ENCODE measurements around the gene ZNF365. TPM values are rescaled to one million over a fixed set of nuclear protein-coding genes. Genes with fewer than 3 reads are reported as not detected.
A peak's percentile ranks its signal among the peaks of the same experiment; 100 is the strongest.

Gene ZNF365
- total RNA-seq, 1 experiment from 2014 or later: 0.59 TPM

DNA sequence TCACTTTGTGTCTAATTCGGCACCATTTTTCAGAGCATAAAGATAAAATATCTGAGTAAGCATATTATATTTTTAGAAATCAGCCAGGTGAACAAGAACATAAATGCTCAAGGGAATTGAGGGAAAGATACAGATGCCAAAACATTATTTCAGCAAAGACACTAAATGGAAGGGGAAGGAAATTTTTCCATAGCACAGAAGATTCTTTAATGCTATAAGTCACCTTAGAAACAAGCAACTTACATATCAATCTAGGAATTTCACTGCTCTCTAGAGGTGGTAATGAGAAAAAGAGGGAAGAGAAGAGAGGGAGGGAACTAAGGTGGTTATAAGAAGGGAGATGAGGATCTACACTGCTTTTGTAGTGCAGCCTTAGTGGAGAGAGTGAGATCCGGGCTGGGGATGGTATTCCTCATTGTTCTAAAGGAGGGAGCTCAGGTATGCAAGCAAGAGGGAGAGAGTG, 20.4 kb downstream of the ZNF365 start:
- Mint-ChIP-seq H3K4me1 (peaks cover 8% of the 10 kb centered on the region; the same call in 1 of the 2 replicates), H3K27me3 (ENCODE audit: low read depth) (no peaks in the 10 kb centered on the region), H3K4me3 (no peak overlapping the region), H3K36me3 (no peaks in the 10 kb centered on the region), H3K27ac (no peak overlapping the region), H3K9me3 (peaks cover 9% of the 10 kb centered on the region; the same call in 1 of the 2 replicates)
- ChIA-PET CTCF (no interaction called here), POLR2A (no interaction called here)
- TF ChIP-seq, protein P1, sequence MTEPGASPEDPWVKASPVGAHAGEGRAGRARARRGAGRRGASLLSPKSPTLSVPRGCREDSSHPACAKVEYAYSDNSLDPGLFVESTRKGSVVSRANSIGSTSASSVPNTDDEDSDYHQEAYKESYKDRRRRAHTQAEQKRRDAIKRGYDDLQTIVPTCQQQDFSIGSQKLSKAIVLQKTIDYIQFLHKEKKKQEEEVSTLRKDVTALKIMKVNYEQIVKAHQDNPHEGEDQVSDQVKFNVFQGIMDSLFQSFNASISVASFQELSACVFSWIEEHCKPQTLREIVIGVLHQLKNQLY (CRISPR knock-in tag; IDR thresholded peaks at IDR 0.05): no peak
- TF ChIP-seq, protein P2, sequence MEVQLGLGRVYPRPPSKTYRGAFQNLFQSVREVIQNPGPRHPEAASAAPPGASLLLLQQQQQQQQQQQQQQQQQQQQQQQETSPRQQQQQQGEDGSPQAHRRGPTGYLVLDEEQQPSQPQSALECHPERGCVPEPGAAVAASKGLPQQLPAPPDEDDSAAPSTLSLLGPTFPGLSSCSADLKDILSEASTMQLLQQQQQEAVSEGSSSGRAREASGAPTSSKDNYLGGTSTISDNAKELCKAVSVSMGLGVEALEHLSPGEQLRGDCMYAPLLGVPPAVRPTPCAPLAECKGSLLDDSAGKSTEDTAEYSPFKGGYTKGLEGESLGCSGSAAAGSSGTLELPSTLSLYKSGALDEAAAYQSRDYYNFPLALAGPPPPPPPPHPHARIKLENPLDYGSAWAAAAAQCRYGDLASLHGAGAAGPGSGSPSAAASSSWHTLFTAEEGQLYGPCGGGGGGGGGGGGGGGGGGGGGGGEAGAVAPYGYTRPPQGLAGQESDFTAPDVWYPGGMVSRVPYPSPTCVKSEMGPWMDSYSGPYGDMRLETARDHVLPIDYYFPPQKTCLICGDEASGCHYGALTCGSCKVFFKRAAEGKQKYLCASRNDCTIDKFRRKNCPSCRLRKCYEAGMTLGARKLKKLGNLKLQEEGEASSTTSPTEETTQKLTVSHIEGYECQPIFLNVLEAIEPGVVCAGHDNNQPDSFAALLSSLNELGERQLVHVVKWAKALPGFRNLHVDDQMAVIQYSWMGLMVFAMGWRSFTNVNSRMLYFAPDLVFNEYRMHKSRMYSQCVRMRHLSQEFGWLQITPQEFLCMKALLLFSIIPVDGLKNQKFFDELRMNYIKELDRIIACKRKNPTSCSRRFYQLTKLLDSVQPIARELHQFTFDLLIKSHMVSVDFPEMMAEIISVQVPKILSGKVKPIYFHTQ (CRISPR knock-in tag; IDR thresholded peaks at IDR 0.05): no peak
- no peak for TF ChIP-seq PRRX2 (CRISPR knock-in tag; IDR thresholded peaks at IDR 0.05)
- TF ChIP-seq JUN (CRISPR knock-in tag; IDR thresholded peaks at IDR 0.05): no peak
- no peak for TF ChIP-seq TEAD1 (CRISPR knock-in tag; IDR thresholded peaks at IDR 0.05)
- TF ChIP-seq, protein P3, sequence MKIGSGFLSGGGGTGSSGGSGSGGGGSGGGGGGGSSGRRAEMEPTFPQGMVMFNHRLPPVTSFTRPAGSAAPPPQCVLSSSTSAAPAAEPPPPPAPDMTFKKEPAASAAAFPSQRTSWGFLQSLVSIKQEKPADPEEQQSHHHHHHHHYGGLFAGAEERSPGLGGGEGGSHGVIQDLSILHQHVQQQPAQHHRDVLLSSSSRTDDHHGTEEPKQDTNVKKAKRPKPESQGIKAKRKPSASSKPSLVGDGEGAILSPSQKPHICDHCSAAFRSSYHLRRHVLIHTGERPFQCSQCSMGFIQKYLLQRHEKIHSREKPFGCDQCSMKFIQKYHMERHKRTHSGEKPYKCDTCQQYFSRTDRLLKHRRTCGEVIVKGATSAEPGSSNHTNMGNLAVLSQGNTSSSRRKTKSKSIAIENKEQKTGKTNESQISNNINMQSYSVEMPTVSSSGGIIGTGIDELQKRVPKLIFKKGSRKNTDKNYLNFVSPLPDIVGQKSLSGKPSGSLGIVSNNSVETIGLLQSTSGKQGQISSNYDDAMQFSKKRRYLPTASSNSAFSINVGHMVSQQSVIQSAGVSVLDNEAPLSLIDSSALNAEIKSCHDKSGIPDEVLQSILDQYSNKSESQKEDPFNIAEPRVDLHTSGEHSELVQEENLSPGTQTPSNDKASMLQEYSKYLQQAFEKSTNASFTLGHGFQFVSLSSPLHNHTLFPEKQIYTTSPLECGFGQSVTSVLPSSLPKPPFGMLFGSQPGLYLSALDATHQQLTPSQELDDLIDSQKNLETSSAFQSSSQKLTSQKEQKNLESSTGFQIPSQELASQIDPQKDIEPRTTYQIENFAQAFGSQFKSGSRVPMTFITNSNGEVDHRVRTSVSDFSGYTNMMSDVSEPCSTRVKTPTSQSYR (CRISPR knock-in tag; IDR thresholded peaks at IDR 0.05): no peak
- no peak for TF ChIP-seq ARID4B (CRISPR knock-in tag; IDR thresholded peaks at IDR 0.05; ENCODE audit: borderline replicate concordance)
- no peak for TF ChIP-seq GTF2I (CRISPR knock-in tag; conservative IDR thresholded peaks at IDR 0.05)
- TF ChIP-seq OVOL2 (CRISPR knock-in tag; IDR thresholded peaks at IDR 0.05; ENCODE audit: borderline replicate concordance): no peak
- DNase-seq (ENCODE audit: low spot score) (no peak), ATAC-seq (peak; percentile 88)

- ChIA-PET CTCF (no interaction called here), POLR2A (no interaction called here)
- Mint-ChIP-seq H3K9me3 (peaks cover 9% of the 10 kb centered on the region; the same call in 1 of the 2 replicates), H3K4me1 (peaks cover 8% of the 10 kb centered on the region; the same call in 1 of the 2 replicates), H3K27ac (no peak overlapping the region), H3K4me3 (no peak overlapping the region), H3K36me3 (no peaks in the 10 kb centered on the region), H3K27me3 (ENCODE audit: low read depth) (no peaks in the 10 kb centered on the region)
- ATAC-seq: no peak
- no peak for DNase-seq (ENCODE audit: low spot score)
- TF ChIP-seq FOXP1 (CRISPR knock-in tag; IDR thresholded peaks at IDR 0.05; ENCODE audit: borderline replicate concordance): no peak
- TF ChIP-seq GABPB1 (CRISPR knock-in tag; IDR thresholded peaks at IDR 0.05): no peak
- TF ChIP-seq GTF2I (CRISPR knock-in tag; conservative IDR thresholded peaks at IDR 0.05): no peak
- no peak for TF ChIP-seq ZNF121 (CRISPR knock-in tag; IDR thresholded peaks at IDR 0.05)
- TF ChIP-seq JUN (CRISPR knock-in tag; IDR thresholded peaks at IDR 0.05): no peak
- no peak for TF ChIP-seq ATF2 (CRISPR knock-in tag; IDR thresholded peaks at IDR 0.05; ENCODE audit: borderline replicate concordance, low read depth)
- TF ChIP-seq, protein P2 (CRISPR knock-in tag; IDR thresholded peaks at IDR 0.05): no peak
- no peak for TF ChIP-seq FOXK1 (CRISPR knock-in tag; IDR thresholded peaks at IDR 0.05)
- no peak for TF ChIP-seq ARID4B (CRISPR knock-in tag; IDR thresholded peaks at IDR 0.05; ENCODE audit: borderline replicate concordance)
These were observed 21.7 kb downstream of the ZNF365 start for GRCh38 chr10:62395892-62396291.

Data from WTC11 (cell line).